ENCODE results near the gene CEBPZOS. TPM values are rescaled to one million over a fixed set of nuclear protein-coding genes. Genes with fewer than 3 reads are reported as not detected.

CEBPZOS gene
- total RNA-seq, 1 experiment from 2014 or later: 61.8 TPM

GRCh38 chr2:37244017-37244416 lies 47.7 kb downstream of the CEBPZOS start:
- no TSS peak for BruUV-seq (replicated peaks)
- H3K4me3 ChIP-seq (ENCODE audit: low read depth, low read length, poor library complexity, severe bottlenecking): no peak overlapping the region
- DNase-seq (ENCODE audit: low spot score): no peak
- TF ChIP-seq EZH2 (IDR thresholded peaks at IDR 0.05; ENCODE audit: borderline replicate concordance, low read depth, low read length, poor library complexity, severe bottlenecking) (no peak), CTCF (conservative IDR thresholded peaks at IDR 0.05; ENCODE audit: low read depth, low read length) (no peak)
- H3K36me3 ChIP-seq (ENCODE audit: insufficient read depth, low read length, poor library complexity, severe bottlenecking): peaks cover 69% of the 10 kb centered on the region
- H3K27me3 ChIP-seq (replicated peaks; ENCODE audit: insufficient read depth, low read depth, low read length, poor library complexity): no peaks in the 10 kb centered on the region
- H3K9me3 ChIP-seq (ENCODE audit: low read depth, low read length, poor library complexity, severe bottlenecking): no peaks in the 10 kb centered on the region
- CTCF ChIA-PET: no interaction called here
- intact Hi-C loops (cut with micrococcal nuclease; ENCODE audit: unreplicated experiment): no loop called here
- H3K4me1 ChIP-seq (ENCODE audit: insufficient read depth, low read length, poor library complexity, severe bottlenecking): no peaks in the 10 kb centered on the region
- no peak overlapping the region for H3K27ac ChIP-seq (ENCODE audit: low read depth, low read length, poor library complexity, severe bottlenecking)
- POLR2A ChIA-PET (ENCODE audit: low non-redundant PET): interaction anchor here (0.5 kb wide), 1 partner anchor 278 kb away, joined by 6 read pairs; the partner anchor contains the start of gene STRN

GRCh38 chr2:37244755-37245154 lies 48.5 kb downstream of the CEBPZOS start:
- peaks cover 73% of the 10 kb centered on the region for H3K36me3 ChIP-seq (ENCODE audit: insufficient read depth, low read length, poor library complexity, severe bottlenecking)
- intact Hi-C loops (cut with micrococcal nuclease; ENCODE audit: unreplicated experiment): loop anchor here (1.0 kb wide), 1 partner anchor 35 kb away; no protein-coding TSS in a partner anchor
- H3K27me3 ChIP-seq (replicated peaks; ENCODE audit: insufficient read depth, low read depth, low read length, poor library complexity): no peaks in the 10 kb centered on the region
- no peak for DNase-seq (ENCODE audit: low spot score)
- H3K4me1 ChIP-seq (ENCODE audit: insufficient read depth, low read length, poor library complexity, severe bottlenecking): no peaks in the 10 kb centered on the region
- no peak overlapping the region for H3K4me3 ChIP-seq (ENCODE audit: low read depth, low read length, poor library complexity, severe bottlenecking)
- ChIA-PET POLR2A (ENCODE audit: low non-redundant PET) (no interaction called here), CTCF (no interaction called here)
- BruUV-seq (replicated peaks): no TSS peak
- no peak overlapping the region for H3K27ac ChIP-seq (ENCODE audit: low read depth, low read length, poor library complexity, severe bottlenecking)
- TF ChIP-seq EZH2 (IDR thresholded peaks at IDR 0.05; ENCODE audit: borderline replicate concordance, low read depth, low read length, poor library complexity, severe bottlenecking) (no peak), CTCF (conservative IDR thresholded peaks at IDR 0.05; ENCODE audit: low read depth, low read length) (no peak)
- no peaks in the 10 kb centered on the region for H3K9me3 ChIP-seq (ENCODE audit: low read depth, low read length, poor library complexity, severe bottlenecking)

- POLR2A ChIA-PET (ENCODE audit: low non-redundant PET): interaction anchor here (0.6 kb wide), 1 partner anchor 282 kb away, joined by 20 read pairs; no protein-coding TSS in a partner anchor
- CTCF ChIA-PET: no interaction called here
- H3K27me3 ChIP-seq (replicated peaks; ENCODE audit: insufficient read depth, low read depth, low read length, poor library complexity): no peaks in the 10 kb centered on the region
- no TSS peak for BruUV-seq (replicated peaks)
- H3K27ac ChIP-seq (ENCODE audit: low read depth, low read length, poor library complexity, severe bottlenecking): no peak overlapping the region
- DNase-seq (ENCODE audit: low spot score): no peak
- H3K9me3 ChIP-seq (ENCODE audit: low read depth, low read length, poor library complexity, severe bottlenecking): no peaks in the 10 kb centered on the region
- intact Hi-C loops (cut with micrococcal nuclease; ENCODE audit: unreplicated experiment): no loop called here
- no peaks in the 10 kb centered on the region for H3K4me1 ChIP-seq (ENCODE audit: insufficient read depth, low read length, poor library complexity, severe bottlenecking)
- H3K36me3 ChIP-seq (ENCODE audit: insufficient read depth, low read length, poor library complexity, severe bottlenecking): peaks cover 80% of the 10 kb centered on the region
- H3K4me3 ChIP-seq (ENCODE audit: low read depth, low read length, poor library complexity, severe bottlenecking): no peak overlapping the region
- no peak for TF ChIP-seq EZH2 (IDR thresholded peaks at IDR 0.05; ENCODE audit: borderline replicate concordance, low read depth, low read length, poor library complexity, severe bottlenecking)
- TF ChIP-seq CTCF (conservative IDR thresholded peaks at IDR 0.05; ENCODE audit: low read depth, low read length): no peak
Measured at GRCh38 chr2:37246205-37246604, 49.9 kb downstream of the CEBPZOS start.

Measured in A673 (cell line).